GM12878 (cell line): ENCODE data around the gene SLC37A1. TPM values are rescaled to one million over a fixed set of nuclear protein-coding genes. Genes with fewer than 3 reads are reported as not detected.

Source experiments
- ATAC-seq: fragments of 200-7000 bp; cut with Tn5 transposase; 3 replicates; pipeline ENCODE4 v1.9.1; 2020; ENCODE audit warnings: mild to moderate bottlenecking, moderate library complexity
- BruUV-seq: library from RNA; stranded (reverse); fragments of 400-500 nt; replicated peaks from 2 replicates; lab custom pipeline; 2021; lab: Mats Ljungman, UMichigan
- CTCF ChIA-PET: fragments of 300-600 bp; sonication (Branson Sonifier 250); formaldehyde crosslinking; extraction: SDS; loops from one replicate; lab custom pipeline; 2021; ENCODE audit warnings: inconsistent platforms; lab: Yijun Ruan, JAX
- POLR2A ChIA-PET: fragments of 350-600 bp; formaldehyde crosslinking; extraction: SDS; loops from one replicate; lab custom pipeline; 2021; ENCODE audit warnings: inconsistent platforms; lab: Charles Lee
- RAD21 ChIA-PET: fragments of 300-600 bp; sonication (Branson Sonifier 250); formaldehyde crosslinking; loops from one replicate; lab custom pipeline; 2023; ENCODE audit warnings: antibody characterized with exemption; ENCODE audit not compliant: unreplicated experiment; lab: Charles Lee
- SMC1A ChIA-PET: fragments of 300-600 bp; sonication (Branson Sonifier 250); formaldehyde crosslinking; loops from one replicate; lab custom pipeline; 2023; ENCODE audit not compliant: unreplicated experiment, uncharacterized antibody; lab: Charles Lee
- DNase-seq: peaks from one replicate; pipeline ENCODE4 v3.0.0-alpha.2; 2011; ENCODE audit warnings: low read depth, low spot score
- FAIRE-seq: peaks from 3 replicates; lab custom pipeline; 2011; peaks lifted over from hg19 to GRCh38; lab: Jason Lieb, UNC
- H2AFZ ChIP-seq: 2 replicates; pipeline ENCODE4 v1.6.0; 2011; ENCODE audit warnings: low read depth, low read length, control low read depth; ENCODE audit not compliant: control insufficient read depth
- H3K27ac ChIP-seq: 2 replicates; pipeline ENCODE4 v1.5.1; 2011; ENCODE audit warnings: control low read depth; ENCODE audit not compliant: control insufficient read depth, insufficient read depth
- H3K27me3 ChIP-seq, 2 experiments: replicated peaks in 1 of 2; 2 replicates each; pipeline versions ENCODE4 v1.6.0 to v1.6.1; 2011; ENCODE audit warnings: low read length in 1 of 2; ENCODE audit not compliant: control insufficient read depth in 2 of 2, insufficient read depth in 2 of 2
- H3K36me3 ChIP-seq, 2 experiments: 2 replicates each; pipeline ENCODE4 v1.5.1; 2011; ENCODE audit warnings: low read length in 1 of 2; ENCODE audit not compliant: control insufficient read depth in 2 of 2, insufficient read depth in 2 of 2
- H3K4me1 ChIP-seq: 2 replicates; pipeline ENCODE4 v1.6.1; 2011; ENCODE audit warnings: mild to moderate bottlenecking, low read length, moderate library complexity, mixed read lengths; ENCODE audit not compliant: control insufficient read depth, insufficient read depth
- H3K4me2 ChIP-seq: 2 replicates; pipeline ENCODE4 v1.6.0; 2011; ENCODE audit warnings: control low read depth; ENCODE audit not compliant: control insufficient read depth, insufficient read depth
- H3K4me3 ChIP-seq: fragments of 200-600 bp; sonication (generic); 2 replicates; pipeline ENCODE4 v1.5.1; 2016
- H3K79me2 ChIP-seq: 2 replicates; pipeline ENCODE4 v1.6.0; 2011; ENCODE audit warnings: low read length; ENCODE audit not compliant: control insufficient read depth, insufficient read depth
- H3K9ac ChIP-seq: 2 replicates; pipeline ENCODE4 v1.8.0; 2011; ENCODE audit warnings: low read length, control low read depth, mixed read lengths; ENCODE audit not compliant: control insufficient read depth, insufficient read depth
- H3K9me3 ChIP-seq: replicated peaks from 3 replicates; pipeline ENCODE4 v1.5.1; 2011; ENCODE audit warnings: mild to moderate bottlenecking, low read length; ENCODE audit not compliant: control insufficient read depth, insufficient read depth
- H4K20me1 ChIP-seq: 2 replicates; pipeline ENCODE4 v1.6.0; 2011; ENCODE audit not compliant: control insufficient read depth, insufficient read depth
- CTCF ChIP-seq, 3 experiments: IDR thresholded peaks in 2 of 3; conservative IDR thresholded peaks in 1 of 3; 2 replicates each; pipeline ENCODE4 v1.5.1; 2011; ENCODE audit warnings: low read depth in 3 of 3, low read length in 3 of 3, mild to moderate bottlenecking in 3 of 3, control low read depth in 2 of 3, moderate library complexity in 2 of 3, inconsistent platforms in 1 of 3, mixed read lengths in 1 of 3; ENCODE audit not compliant: control insufficient read depth in 2 of 3, insufficient read depth in 1 of 3; ENCODE audit errors: extremely low read depth in 1 of 3
- MEF2B ChIP-seq: fragments of 450-650 bp; IDR thresholded peaks from 2 replicates; pipeline ENCODE4 v1.6.1; 2018; ENCODE audit warnings: mild to moderate bottlenecking, moderate library complexity; ENCODE audit not compliant: partially characterized antibody, poor library complexity, severe bottlenecking
- RAD21 ChIP-seq: IDR thresholded peaks from 2 replicates; pipeline ENCODE4 v1.6.1; 2011; ENCODE audit warnings: mild to moderate bottlenecking, low read depth, low read length, moderate library complexity; ENCODE audit not compliant: insufficient read depth
- SP1 ChIP-seq: IDR thresholded peaks from one replicate; pipeline ENCODE4 v1.6.1; 2011; ENCODE audit warnings: low read depth, low read length
- WGBS: methylation state at CpG from one replicate; pipeline ENCODE4 v1.1.6; 2016; ENCODE audit warnings: low lambda C conversion rate; ENCODE audit not compliant: insufficient replicate concordance, insufficient coverage; ENCODE audit errors: missing lambda C conversion rate; 5-methylcytosine and 5-hydroxymethylcytosine counted together
- in situ Hi-C: fragments of 300-500 bp; cut with MboI; formaldehyde crosslinking; loops from 9 replicates; pipeline ENCODE4 v1.14.3; 2018; ENCODE audit warnings: mixed read lengths
- intact Hi-C: fragments of 100-400 bp; cut with micrococcal nuclease; formaldehyde crosslinking; loops from one replicate; pipeline ENCODE4 v1.14.2; 2022; ENCODE audit not compliant: unreplicated experiment
- polyA plus RNA-seq, 11 experiments: library from polyadenylated mRNA; depleted of rRNA in 4 of 11; unstranded in 6 of 11; stranded (reverse) in 5 of 11; fragments of >200 nt; fragmentation: Nextera tagmentation in 4 of 11; fragmentation: Illumina TruSeq in 1 of 11; extraction: Ambion mirVana in 4 of 11; extraction: Trizol in 1 of 11; gene quantifications; 1 replicate in 1 of 11; 2 replicates in 10 of 11; pipeline versions ENCODE4 v1.2.1 to v1.2.3, GENCODE V29; 2011 to 2016; ENCODE audit warnings: inconsistent platforms in 2 of 11, missing spikeins in 2 of 11, low read depth in 1 of 11
- total RNA-seq, 4 experiments: library from RNA; depleted of rRNA in 3 of 4; stranded (reverse); fragments of >200 nt in 3 of 4; fragmentation: Illumina TruSeq in 1 of 4; extraction: Trizol in 1 of 4; gene quantifications; 2 replicates each; pipeline versions ENCODE4 v1.2.1 to v1.2.3, GENCODE V29; 2013 to 2021

SLC37A1 gene
- total and polyA plus RNA-seq, 10 of the 15 experiments (the other 5 are each of a cell fraction or from before 2014, with no cell fraction given) = 1.1 to 35.5 (median 24.4) TPM

GRCh38 chr21:42539342-42539741, 25.7 kb downstream of the SLC37A1 start:
- Histone ChIP-seq H2AFZ (no peak overlapping the region), H3K79me2 (0 out of 2 replicates have a peak, but pooled peaks cover 1% of the 10 kb centered on the region), H3K27ac (no peak overlapping the region), H3K9ac (no peak overlapping the region), H4K20me1 (no peaks in the 10 kb centered on the region), H3K4me1 (peaks cover 30% of the 10 kb centered on the region), H3K4me2 (no peak overlapping the region), H3K4me3 (no peak overlapping the region), H3K9me3 (no peaks in the 10 kb centered on the region)
- SMC1A ChIA-PET = interaction anchor here (0.6 to 9.1 kb wide), 8 partner anchors 15 to 1165 kb away, joined by 3 to 268 read pairs (median 4); no protein-coding TSS in a partner anchor
- FAIRE-seq (no peak), ATAC-seq (no peak)
- RAD21 ChIA-PET = interaction anchor here (1.1 to 3.9 kb wide), 6 partner anchors 72 to 375 kb away, joined by 3 to 45 read pairs (median 4); no protein-coding TSS in a partner anchor
- 89% methylated on average over 17 of the region's 17 CpGs for WGBS
- intact Hi-C loops = loop anchor here (5.0 kb wide), 1 partner anchor 302 kb away; no protein-coding TSS in a partner anchor
- POLR2A ChIA-PET = interaction anchor here (1.4 to 6.0 kb wide), 2 partner anchors 10 to 81 kb away, joined by 5 to 54 read pairs; no protein-coding TSS in a partner anchor
- CTCF ChIA-PET = interaction anchor here (1.2 to 7.6 kb wide), 8 partner anchors 10 to 230 kb away, joined by 3 to 168 read pairs (median 66); no protein-coding TSS in a partner anchor
- no peak for TF ChIP-seq MEF2B
- TF ChIP-seq, all 136 proteins: peak for 0
- in situ Hi-C loops = loop anchor here (5.0 kb wide), 3 partner anchors 232 to 392 kb away; no protein-coding TSS in a partner anchor
- no TSS peak for BruUV-seq
- no peaks in the 10 kb centered on the region for H3K27me3 ChIP-seq
- peaks cover 15 to 23% of the 10 kb centered on the region in 2 experiments for H3K36me3 ChIP-seq
- no peak for DNase-seq

- Histone ChIP-seq H2AFZ (no peak overlapping the region), H3K36me3 (peaks cover 18 to 22% of the 10 kb centered on the region in 2 experiments), H3K9ac (no peak overlapping the region), H4K20me1 (no peaks in the 10 kb centered on the region), H3K79me2 (0 out of 2 replicates have a peak, but pooled peaks cover 1% of the 10 kb centered on the region), H3K27ac (no peak overlapping the region), H3K4me2 (no peak overlapping the region), H3K4me3 (no peak overlapping the region), H3K27me3 (no peaks in the 10 kb centered on the region), H3K4me1 (peaks cover 24% of the 10 kb centered on the region), H3K9me3 (no peaks in the 10 kb centered on the region)
- ATAC-seq (no peak), DNase-seq (no peak), FAIRE-seq (no peak)
- ChIA-PET POLR2A (no interaction called here), SMC1A (interaction anchor here (0.6 to 9.1 kb wide), 2 partner anchors 16 to 1165 kb away, joined by 3 to 132 read pairs; no protein-coding TSS in a partner anchor), CTCF (interaction anchor here (0.6 kb wide), 1 partner anchor 99 kb away, joined by 3 read pairs; no protein-coding TSS in a partner anchor), RAD21 (interaction anchor here (1.1 to 1.6 kb wide), 2 partner anchors 73 to 376 kb away, joined by 3 read pairs; no protein-coding TSS in a partner anchor)
- intact Hi-C loops = loop anchor here (5.0 kb wide), 1 partner anchor 303 kb away; no protein-coding TSS in a partner anchor
- no TSS peak for BruUV-seq
- WGBS = 91% methylated on average over 7 of the region's 7 CpGs
- TF ChIP-seq CTCF (IDR thresholded peaks at IDR 0.05 in 2 of 3, conservative IDR thresholded peaks at IDR 0.05 in 1 of 3; ENCODE audit: control insufficient read depth in 2 of 3, extremely low read depth in 1 of 3, insufficient read depth in 1 of 3, low read depth in 3 of 3, low read length in 3 of 3) (0 out of 6 replicates have a peak, but pooled peaks of 1 of the 3 experiments have one; percentile 9), SP1 (no peak), RAD21 (0 out of 2 replicates have a peak, but pooled peaks have one; percentile 20)
- in situ Hi-C loops = loop anchor here (5.0 kb wide), 3 partner anchors 233 to 393 kb away; no protein-coding TSS in a partner anchor
Measured at GRCh38 chr21:42539931-42540343, 26.3 kb downstream of the SLC37A1 start.
